K562 (cell line): Measurements from ENCODE around the gene CKAP5. TPM values are rescaled to one million over a fixed set of nuclear protein-coding genes. Genes with fewer than 3 reads are reported as not detected.

Experiments
- DIDO1 ChIP-seq: fragments of 450-650 bp; IDR thresholded peaks from 2 replicates; pipeline ENCODE4 v1.6.1; 2016; ENCODE audit warnings: low read depth, missing biosample characterization, missing genetic modification characterization
- HLTF ChIP-seq: fragments of 450-650 bp; IDR thresholded peaks from 2 replicates; pipeline ENCODE4 v1.6.1; 2016
- NR2C2 ChIP-seq, 2 experiments: fragments of 200-800 bp in 1 of 2; sonication (Bioruptor generic) in 1 of 2; sonication (generic) in 1 of 2; formaldehyde crosslinking in 1 of 2; IDR thresholded peaks; 2 replicates each; pipeline versions ENCODE4 v1.6.1 to v1.8.0; 2016 to 2022; ENCODE audit warnings: mild to moderate bottlenecking in 1 of 2, missing compliant biosample characterization in 1 of 2, missing genetic modification characterization in 1 of 2, missing genetic modification reagents in 1 of 2
- POLR2B ChIP-seq: fragments of 450-650 bp; IDR thresholded peaks from 2 replicates; pipeline ENCODE4 v1.6.1; 2018; ENCODE audit warnings: low read depth; ENCODE audit not compliant: partially characterized antibody
- polyA plus RNA-seq, 8 experiments: library from polyadenylated mRNA; depleted of rRNA in 4 of 8; stranded (reverse) in 5 of 8; unstranded in 3 of 8; fragments of >200 nt; fragmentation: Nextera tagmentation in 2 of 8; fragmentation: Illumina TruSeq in 1 of 8; extraction: Ambion mirVana in 2 of 8; extraction: Trizol in 1 of 8; gene quantifications; 2 replicates each; pipeline versions ENCODE4 v1.2.1 to v1.2.3, GENCODE V29; 2011 to 2014; ENCODE audit warnings: inconsistent platforms in 1 of 8, missing spikeins in 1 of 8
- total RNA-seq, 7 experiments: library from RNA; depleted of rRNA in 6 of 7; stranded (reverse); fragments of >200 nt in 6 of 7; fragmentation: Illumina TruSeq in 2 of 7; extraction: Trizol in 2 of 7; gene quantifications; 2 replicates each; pipeline versions ENCODE4 v1.2.1 to v1.2.3, GENCODE V29; 2011 to 2021; ENCODE audit warnings: low replicate concordance in 1 of 7
- TF ChIP-seq, protein P1 (sequence below): fragments of 150-350 bp; IDR thresholded peaks from 2 replicates; pipeline ENCODE4 v1.6.1; 2014; ENCODE audit warnings: low read depth, mild to moderate bottlenecking, low read length, borderline replicate concordance
- TF ChIP-seq, protein P2 (sequence below): sonication (generic); formaldehyde crosslinking; IDR thresholded peaks from 2 replicates; pipeline ENCODE4 v1.8.1; 2023; ENCODE audit warnings: mild to moderate bottlenecking, missing genetic modification reagents

Gene CKAP5
- total and polyA plus RNA-seq, 9 of the 15 experiments (the other 6 are each of a cell fraction or from before 2014, with no cell fraction given): 60.1 to 239 (median 139) TPM

DNA sequence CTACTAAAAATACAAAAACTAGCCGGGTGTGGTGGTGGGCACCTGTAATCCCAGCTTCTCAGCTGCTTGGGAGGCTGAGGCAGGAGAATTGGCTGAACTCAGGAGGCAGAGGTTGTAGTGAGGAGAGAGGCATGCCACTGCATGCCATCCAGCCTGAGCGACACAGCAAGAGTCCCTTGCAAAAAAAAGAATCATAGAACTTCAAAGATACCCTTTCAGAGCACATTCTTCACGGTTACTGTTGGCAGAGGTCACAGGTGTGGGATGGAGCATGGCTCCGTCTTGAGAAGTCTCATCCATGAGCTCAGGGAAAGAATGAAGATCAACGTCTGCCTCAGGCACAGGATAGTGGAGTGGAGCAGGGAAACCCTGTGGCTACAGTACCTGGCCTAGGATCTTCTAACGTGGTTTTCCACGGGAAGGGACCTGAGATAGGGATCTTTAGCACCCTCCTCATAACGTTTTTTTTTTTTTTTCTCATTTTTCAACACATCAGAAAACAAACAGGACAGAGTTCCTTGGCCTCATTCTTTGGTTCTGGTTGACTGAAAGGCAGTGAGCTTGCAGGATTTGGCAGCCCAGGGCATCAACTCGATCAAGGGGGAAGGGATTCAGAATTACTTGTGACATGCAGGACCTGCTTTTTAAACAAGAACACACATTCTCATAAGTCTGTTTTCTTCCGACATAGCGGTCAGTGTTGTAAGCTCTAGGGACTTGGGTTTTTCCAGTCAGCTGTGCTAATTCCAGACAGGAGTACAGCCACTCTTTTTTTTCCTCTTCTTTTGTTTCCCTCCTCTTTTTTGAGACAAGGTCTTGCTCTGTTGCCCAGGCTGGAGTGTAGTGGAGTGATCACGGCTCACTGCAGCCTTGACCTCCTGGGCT is 104.2 kb downstream of the CKAP5 start (continued):
- TF ChIP-seq, protein P1, sequence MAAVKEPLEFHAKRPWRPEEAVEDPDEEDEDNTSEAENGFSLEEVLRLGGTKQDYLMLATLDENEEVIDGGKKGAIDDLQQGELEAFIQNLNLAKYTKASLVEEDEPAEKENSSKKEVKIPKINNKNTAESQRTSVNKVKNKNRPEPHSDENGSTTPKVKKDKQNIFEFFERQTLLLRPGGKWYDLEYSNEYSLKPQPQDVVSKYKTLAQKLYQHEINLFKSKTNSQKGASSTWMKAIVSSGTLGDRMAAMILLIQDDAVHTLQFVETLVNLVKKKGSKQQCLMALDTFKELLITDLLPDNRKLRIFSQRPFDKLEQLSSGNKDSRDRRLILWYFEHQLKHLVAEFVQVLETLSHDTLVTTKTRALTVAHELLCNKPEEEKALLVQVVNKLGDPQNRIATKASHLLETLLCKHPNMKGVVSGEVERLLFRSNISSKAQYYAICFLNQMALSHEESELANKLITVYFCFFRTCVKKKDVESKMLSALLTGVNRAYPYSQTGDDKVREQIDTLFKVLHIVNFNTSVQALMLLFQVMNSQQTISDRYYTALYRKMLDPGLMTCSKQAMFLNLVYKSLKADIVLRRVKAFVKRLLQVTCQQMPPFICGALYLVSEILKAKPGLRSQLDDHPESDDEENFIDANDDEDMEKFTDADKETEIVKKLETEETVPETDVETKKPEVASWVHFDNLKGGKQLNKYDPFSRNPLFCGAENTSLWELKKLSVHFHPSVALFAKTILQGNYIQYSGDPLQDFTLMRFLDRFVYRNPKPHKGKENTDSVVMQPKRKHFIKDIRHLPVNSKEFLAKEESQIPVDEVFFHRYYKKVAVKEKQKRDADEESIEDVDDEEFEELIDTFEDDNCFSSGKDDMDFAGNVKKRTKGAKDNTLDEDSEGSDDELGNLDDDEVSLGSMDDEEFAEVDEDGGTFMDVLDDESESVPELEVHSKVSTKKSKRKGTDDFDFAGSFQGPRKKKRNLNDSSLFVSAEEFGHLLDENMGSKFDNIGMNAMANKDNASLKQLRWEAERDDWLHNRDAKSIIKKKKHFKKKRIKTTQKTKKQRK: no peak
- TF ChIP-seq HLTF (no peak), DIDO1 (tag) (no peak), POLR2B (peak; percentile 41), NR2C2 (CRISPR knock-in tag; IDR thresholded peaks at IDR 0.05) (no peak), NR2C2 (tag; IDR thresholded peaks at IDR 0.05) (no peak)
- TF ChIP-seq, protein P2, sequence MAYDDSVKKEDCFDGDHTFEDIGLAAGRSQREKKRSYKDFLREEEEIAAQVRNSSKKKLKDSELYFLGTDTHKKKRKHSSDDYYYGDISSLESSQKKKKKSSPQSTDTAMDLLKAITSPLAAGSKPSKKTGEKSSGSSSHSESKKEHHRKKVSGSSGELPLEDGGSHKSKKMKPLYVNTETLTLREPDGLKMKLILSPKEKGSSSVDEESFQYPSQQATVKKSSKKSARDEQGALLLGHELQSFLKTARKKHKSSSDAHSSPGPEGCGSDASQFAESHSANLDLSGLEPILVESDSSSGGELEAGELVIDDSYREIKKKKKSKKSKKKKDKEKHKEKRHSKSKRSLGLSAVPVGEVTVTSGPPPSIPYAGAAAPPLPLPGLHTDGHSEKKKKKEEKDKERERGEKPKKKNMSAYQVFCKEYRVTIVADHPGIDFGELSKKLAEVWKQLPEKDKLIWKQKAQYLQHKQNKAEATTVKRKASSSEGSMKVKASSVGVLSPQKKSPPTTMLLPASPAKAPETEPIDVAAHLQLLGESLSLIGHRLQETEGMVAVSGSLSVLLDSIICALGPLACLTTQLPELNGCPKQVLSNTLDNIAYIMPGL: no peak
